ENCODE results near the gene MRM2.

Gene MRM2

DNA sequence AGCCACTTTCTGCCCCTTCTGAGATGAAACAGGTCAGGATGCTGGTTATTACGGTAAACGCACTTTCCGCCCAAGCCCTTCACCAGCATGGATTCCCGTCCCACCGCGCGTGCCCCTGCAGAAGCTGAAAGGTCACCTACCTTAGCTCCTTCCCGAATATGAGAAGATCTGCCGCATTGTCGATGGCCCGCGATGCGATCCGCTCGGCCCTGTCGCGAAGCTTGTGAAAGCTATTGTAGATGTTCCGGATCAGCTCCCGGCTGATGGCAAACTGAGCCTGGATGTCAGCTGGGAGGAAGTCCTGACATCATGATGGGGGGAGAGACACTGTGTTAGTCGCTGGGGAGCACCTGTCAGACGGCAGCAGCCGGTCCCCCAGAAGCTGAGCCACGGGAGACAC is 22.2 kb upstream of the MRM2 start:
- no peak for DNase-seq

DNA sequence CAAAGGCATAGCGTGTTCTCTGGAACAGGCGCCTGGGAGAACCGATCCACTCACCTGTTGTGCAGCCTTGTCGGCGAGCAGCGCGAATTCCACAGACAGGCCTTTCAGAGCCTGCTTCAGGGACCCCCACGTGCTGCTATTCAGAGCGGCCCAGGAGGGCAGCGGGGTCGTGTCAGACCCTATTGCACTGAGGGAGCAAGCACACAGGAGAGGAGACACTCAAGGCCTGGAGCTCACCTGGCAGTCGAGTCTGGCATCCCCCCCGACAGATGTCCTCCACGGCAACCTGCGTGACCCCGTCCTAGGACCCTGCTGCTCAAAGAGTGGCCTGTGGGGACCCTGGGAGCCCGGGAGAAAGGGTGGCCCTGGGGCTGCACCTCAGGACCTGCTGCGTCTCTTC is 21.2 kb upstream of the MRM2 start:
- no peak for DNase-seq

DNA sequence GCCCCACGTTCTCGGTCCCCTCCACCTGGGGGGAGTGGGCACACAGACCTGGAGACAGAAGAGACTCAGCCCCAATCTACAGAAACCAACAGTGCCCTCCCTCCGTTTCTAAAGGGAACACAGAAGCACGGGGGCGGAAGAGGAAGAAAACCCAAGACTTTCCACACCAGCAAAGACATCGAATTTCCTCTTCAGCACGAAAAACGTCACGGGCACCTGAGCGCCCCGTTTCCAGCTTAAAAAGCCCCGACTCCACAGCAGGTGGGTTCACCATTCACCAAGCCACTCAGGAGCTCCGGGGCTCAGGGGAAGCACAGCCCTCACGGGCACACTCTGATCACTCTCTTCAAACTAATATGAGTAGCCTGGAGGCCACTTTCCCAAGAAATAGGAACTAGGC is 19.6 kb upstream of the MRM2 start:
- DNase-seq, result no peak

DNA sequence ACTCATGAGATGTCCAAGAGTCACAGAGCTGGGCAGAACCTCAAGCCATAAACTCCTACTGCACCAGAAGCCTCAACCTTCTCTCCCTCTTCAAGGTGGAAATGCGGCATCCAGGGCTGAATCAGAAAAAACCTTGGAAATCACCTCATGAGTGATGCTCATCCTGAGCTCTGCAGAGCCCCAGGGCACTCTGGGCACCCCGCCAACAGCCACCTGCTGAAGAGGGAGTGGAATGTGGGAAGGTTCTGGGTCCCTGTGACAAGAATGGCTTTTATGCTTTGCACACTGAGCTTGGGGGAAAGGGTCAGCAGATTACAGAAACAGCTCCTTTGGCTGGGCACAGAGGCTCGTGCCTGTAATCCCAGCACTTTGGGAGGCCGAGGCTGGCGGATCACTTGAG is 18.8 kb upstream of the MRM2 start:
- peak; percentile 27 to 33 for DNase-seq

DNA sequence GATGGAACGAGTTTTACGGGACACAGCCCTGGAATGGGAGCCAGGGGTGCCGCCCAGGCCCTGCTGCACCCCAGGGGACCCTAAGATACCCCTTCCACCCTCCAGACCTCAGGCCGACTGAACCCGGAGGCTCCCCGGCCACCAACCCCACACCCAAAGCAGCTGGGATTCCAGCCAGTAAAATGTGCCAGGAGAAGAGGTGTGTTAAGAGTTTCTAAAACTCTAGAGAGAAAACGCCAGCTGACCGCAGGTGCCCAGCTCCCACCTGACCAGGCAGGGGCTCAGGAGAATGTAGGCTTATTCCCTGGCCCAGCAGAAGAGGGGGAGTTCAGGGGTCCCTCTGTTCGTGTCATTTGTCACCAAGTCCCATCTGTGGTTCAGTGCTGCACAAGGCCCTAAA is 17.5 kb upstream of the MRM2 start:
- DNase-seq, result no peak

DNA sequence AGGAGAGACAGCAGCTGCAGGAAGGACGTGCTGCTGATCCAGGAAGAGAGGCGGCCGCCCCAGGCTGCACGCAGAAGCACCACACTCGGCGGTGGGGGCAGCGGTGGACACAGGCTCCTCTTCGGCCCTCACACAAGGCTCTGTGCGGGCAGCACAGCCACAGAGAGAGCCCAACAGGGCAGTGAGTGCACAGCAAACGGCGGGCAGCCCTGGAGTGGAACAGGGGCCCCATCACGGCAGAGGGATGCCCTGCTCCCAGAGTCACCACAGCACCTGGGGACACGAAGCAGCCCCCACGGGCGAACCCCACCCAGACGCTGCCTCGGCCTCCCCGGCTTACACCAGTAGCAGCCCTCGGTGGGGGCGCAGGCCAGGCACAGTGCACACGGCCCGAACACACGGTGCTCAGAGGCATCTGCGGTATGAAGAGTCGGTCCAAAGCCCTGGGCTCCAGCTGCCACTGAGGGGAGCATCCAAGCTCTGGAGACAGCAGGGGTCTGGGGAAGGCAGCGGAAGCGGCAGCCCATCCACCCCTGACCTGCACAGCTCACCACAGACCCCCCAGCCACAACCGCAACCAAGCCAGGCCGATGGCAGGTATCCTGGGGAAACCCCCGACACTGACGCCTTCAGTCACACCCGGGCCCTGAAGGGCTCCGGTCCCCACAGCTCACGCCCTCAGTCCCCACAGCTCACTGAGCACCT is 16.8 kb upstream of the MRM2 start:
- no peak for DNase-seq

DNA sequence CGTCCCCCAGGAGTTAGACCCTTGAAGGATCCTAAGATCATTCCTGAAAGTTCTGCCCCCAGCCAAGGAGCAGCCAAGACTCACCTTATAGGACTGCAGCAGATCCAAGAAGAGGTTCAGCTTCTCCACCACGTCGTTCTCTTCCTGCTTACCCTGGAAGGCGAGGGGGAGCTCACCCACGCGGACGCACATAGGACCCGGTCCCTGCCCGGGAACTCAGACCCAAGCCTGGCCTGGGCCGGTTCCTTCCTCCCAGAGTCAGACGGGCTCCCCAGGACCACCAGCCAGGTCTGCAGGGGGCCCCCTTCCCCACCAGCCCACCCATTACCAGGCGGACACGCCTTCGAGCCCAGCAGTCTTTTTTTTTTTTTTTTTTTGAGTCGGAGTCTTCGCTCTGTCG is 15.6 kb upstream of the MRM2 start:
- DNase-seq, result no peak

DNA sequence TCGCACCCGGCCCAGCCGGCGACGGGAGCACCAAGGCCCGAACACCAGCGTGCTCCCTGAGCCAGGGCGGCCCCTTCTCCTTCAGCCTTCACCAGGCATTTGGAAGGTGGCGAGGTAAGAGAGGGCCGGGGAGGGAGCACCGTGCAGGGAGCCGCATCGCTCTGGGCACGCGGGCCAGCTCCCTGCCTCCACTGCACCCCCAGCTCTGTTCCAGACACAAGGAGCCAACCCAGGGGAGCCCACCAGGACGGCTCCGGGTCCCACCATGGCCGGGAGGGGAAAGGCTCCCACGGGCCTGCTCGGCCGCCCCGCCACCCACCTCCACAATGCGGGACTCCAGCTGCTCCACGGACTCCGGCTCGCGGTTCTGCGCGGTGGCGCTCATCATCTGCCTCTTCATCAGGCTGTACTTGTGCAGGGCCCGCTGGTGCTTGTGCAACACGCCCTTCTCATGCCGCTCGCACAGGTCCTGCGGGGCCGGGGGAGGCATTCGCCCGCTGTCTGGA is 15.1 kb upstream of the MRM2 start:
- no peak for DNase-seq

DNA sequence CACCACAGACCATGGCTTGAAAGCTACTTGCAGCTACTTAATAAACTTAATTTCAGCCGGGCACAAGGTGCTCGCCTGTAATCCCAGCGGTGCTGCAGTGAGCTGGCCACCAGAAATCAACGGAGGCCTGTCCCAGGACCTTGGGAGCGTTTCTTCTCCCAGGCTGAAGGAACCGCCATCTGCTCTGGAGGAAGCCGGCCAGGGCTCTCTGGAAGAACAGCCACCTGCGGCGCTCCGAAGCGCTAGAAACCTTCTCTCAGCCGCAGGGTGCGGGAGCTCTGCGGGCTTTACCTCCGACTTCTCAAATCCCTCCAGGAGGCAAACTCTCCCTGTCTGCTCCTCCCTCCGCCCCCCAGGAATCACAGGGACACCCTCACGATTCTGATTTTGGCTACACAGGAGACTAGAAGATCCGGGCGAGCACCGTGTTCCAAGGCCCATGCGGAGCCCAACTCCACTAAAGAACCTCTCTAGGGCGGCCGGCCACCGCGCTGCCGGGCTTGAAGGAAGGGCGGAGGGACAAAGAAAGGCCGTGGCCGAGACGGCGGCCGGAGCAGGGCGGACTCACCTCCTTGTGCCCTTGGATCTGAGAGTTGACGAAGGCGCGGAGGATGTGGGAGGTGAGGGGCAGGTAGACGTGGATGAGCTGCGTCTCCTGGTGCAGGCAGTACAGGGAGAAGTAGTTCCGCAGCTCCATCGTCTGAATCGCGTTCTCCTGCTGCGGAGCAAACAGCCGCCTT is 14.5 kb upstream of the MRM2 start:
- DNase-seq, result no peak

DNA sequence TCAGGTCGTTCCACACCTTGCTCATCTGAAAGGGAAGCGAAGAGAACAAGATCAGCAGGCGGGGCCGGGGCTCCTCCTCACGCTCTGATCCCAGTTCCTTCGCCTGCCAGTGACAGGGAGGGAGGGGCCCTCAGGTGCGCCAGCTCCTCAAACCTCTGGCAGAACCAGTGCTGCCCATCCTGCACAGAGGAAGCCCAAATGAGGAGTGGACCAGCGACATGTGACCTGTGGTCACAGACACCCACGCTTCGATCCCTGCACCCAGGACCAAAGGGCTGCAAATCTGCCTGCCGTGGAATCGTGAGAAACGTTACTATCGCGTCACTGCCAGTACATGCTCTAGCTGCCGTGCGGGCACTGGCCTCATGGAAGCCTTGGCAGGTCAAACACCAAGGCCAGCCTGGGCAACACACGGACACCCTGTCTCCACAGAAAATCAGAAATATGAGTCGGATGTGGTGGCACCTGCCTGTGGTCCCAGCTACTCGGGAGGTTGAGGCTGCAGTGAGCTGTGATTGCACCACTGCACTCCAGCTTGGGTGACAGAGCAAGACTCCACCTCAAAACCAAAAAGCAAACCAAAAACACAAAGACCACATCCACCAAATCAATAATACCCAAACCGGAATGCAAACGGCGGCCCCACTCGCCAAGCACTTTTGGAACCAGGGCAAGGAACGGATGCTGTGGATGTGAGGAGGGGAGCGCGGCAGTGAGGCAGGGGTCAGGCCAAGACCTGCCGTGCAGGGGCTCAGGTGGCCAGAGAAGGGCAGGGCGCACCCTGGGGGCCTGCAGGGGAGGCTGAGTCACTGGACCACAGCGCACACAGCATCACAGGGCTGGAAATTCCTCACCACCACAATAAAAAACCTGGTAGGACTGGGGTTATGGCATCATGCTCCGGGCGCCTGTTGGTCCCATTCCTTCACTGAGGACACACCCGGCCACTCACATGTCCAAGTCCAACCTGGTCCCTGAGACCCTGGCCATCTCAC is 13.4 kb upstream of the MRM2 start:
- DNase-seq, result no peak

DNA sequence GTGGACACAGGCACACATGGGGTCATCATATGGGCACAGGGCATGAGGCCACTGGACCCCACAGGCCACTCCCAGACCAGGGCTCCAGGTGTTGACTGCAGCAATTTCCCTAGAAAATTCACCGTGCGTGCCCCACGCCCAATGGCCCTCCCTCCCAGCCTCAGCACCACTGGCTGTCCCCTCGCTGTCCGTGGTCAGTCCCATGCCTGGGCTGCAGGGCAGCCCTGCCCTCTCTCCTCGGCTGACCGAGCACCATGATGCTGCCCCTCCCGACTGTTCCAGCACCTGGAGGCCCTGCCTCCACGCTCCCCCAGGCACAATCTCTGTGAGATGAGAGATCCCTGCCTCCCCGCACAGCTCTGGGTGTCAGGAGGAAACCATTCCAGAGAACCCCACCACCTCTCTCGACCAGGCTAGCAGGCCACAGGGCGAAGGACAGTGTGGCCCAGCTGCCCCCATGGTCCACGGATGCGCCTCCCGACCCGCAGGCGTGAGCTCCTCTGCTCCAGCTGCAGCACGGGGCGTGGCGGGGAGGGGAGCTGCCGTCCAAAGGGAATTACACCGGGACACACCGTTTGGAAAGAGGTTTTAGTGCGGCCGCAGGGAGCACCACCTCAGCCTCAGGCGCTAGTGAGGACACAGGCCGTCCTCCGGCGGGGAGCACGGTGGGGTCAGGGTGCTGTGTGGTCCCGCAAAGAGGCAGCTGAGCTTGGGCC is 12.6 kb upstream of the MRM2 start:
- no peak for DNase-seq

DNA sequence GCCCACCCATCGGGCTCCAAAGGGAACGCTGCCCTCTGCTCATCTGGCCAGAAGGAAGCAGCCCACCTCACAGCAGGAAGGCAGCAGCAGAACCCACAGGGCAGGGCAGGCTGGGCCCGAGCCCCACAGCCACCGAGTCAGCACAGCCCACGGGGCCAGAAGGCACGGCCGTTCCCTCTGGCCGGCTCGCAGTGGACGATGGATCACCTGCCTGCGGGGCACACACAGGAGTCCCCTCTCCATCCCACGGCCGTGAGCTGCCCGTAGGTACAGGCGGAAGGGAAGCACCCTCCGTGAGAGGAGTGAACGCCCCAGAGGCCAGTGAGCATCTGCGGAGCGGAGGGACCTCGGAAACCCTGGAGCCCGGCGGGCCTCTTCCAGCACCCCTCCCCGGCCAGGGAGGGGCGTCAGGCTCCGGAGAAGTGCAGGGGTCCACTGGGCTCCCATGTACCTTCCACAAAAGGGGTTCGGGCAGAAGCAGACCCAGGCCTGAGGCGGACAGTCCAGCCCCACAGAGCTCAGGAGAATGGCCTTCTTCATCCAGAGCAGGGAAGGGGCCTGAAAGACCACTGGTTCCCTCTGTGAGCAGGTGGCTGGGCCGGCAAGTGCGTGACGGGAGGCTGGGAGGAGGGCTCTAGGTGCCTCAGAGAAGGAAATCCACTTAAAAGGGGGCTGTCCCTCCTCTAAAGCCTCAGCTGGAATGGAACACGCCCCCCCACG is 11.7 kb upstream of the MRM2 start:
- no peak for DNase-seq

DNA sequence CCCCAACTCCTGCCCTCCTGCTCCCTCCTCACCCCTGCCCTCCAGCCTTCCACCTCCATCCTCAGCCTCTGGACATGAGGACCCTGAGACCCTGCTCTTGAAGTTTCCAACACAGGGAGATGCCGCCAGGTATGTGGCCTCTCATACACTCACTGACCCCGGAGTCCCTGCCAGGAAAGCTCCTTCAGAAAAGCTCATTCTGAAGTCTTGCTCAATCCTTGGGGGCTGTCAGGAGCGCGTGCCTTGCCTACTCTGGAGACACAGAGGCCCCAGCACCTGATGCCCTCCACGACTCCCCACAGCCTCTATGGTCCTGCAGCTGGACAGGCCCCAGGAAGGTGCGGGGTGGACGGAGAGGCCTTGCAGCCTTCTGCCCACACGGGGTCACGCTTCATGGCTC is 11.0 kb upstream of the MRM2 start:
- no peak for DNase-seq

DNA sequence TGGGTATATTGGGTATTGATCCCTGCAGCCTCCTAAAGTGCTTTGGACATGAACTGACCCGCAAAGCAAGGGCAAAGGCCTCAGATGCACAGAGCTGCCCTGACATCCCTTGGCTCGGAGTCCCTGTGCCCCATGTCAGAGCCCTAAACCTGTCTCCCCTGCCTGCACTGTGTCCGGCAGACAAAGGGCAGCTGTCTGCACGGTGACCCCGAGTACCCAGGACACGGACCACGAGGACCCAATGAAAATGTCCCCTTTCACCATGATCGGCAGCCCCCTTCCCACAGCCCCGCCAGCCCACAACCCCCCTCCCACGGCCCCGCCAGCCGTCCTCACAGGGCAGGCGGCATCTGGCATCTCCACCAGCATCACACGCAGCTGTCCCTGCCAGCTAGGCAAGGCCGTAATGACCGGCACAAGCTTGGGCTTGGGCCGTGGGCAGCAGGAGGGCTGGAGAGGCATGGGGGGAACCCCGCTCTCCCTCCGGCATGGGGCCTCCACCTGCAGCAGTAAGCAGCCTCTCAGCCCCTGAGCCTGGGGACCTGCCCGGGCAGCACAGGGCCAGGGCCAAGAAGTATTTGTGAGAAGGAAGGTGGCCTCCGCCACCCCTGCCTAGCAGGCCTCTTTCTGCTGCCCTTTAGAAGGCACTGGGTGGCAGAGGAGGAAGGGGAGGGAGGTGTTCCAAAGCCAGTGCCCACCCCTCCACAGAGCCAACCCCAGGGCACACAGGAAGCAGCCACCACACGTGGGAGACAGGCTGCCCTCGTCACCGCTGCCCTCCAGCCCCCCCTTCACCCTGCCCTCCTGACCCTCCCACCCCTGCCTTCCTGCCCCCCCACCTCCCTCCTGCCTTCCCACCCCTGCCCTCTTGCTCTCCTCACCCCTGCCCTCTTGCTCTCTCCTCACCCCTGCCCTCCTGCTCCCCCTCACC is 10.1 kb upstream of the MRM2 start:
- DNase-seq, result no peak

DNA sequence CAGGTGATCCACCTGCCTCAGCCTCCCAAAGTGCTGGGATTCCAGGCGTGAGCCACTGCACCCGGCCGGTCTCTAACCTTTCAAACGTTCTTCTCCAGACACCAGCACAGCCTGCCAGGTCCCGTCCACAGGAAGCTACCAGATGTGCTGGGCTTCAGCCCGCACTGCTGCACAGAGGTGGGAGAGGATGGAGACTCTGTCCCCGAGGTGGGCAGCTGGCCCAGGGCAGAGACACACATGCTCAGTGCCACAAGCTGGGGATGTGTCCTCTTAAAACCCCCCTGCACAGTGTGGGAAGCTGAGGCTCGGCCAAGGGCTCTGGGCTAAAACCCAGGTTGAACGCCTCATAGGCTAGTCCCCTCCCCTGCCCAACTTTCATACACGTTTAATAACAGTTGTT is 9.4 kb upstream of the MRM2 start:
- no peak for DNase-seq

DNA sequence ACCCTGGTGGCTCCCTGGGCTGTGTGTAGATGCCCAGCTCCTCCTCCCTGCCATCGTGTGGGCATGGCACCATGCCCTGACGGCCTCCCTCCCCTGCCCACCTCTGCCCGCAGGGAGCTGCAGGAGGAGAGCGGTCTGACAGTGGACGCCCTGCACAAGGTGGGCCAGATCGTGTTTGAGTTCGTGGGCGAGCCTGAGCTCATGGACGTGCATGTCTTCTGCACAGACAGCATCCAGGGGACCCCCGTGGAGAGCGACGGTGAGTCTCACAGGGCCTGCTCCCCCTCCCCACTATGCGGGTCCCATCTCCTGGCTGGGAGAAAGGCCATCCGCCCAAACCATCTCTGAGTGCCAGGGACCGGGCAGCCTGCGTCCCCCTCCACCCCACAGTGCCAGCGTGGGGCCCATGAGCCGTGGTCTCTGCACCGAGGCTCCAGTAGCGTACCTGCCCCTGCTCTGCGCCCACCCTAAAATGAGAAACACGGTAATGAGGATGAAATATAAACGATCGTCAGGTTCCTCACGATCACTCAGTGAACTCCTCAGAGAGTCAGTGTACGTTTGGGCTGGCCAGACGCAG is 7.8 kb upstream of the MRM2 start:
- no peak for DNase-seq

DNA sequence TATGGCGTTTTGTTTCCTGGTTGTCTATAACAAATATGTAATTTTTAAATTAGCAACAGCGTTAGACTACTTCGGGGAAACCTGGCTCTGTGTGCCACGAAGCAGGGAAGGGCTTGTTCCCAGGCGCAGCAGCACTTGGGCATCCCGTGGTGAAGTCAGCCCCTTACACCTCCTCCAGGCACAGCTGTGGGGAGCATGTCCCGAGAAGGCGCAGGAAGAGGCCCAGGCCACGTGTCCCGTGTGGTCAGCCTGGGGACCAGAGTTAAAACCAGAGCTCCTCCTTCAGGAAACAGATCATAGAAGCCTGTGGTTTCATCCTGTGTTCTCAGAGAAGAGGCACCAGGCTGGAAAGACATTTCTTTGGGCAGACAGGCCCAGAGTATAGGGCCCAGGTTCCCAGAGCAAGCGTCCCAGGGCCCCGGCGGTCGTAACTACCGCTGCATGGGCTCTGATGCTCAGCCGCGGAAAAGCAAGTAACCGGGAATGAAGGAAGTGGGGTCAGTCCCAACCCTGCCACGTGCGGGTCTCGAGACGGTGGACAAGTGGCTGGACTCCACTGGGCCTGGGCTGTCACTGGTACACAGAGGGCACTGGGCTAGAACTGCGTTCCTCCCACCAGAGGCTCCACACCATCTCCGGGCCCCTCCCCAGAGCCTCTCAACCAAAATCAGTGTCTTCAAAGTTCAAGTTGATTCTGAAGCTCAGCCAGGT is 7.1 kb upstream of the MRM2 start:
- DNase-seq, result no peak

DNA sequence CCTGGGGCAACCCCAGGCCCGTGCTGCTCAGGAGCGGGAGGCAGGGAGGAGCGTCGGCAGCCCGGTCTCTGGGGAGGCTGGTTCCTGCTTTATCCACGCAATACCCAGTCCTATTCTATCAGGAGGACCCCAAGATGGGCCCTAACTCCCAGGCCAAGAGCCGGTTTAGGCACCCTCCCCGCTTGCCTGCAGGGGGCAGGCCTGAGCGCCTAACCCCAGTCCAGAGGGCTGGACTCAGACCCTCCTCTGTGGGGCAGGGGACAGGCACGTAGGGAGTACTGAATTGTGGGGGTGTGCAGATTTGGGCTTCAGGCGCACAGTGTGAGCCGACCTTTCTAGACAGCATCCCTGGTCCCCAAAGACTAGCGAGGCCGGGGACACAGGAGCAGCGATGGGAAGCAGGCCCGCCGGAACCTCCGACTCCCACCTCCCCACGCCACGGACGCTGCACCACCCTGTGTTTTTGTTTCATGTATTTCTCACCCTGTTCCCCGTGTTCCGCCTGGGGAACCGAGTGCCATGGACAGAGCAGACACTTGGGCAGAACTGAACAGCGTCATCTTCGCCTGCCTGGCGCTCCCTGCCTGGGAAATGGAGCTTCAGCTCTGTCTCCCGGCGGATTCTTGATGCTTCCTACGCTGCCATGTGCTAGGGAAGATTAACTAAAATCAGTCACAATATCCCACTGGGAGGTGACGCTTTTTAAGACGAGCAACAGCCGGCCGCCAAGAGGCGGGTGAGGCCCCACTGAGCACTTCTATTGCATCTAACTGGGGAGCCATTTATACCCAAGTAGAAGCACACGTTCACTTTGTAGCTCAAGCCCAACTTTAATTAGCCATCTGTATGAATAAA is 5.4 kb upstream of the MRM2 start:
- DNase-seq, result peak; percentile 16 to 32

All from SHP77 (cell line).